PC-9 (cell line): ENCODE data around the gene SIX4.

Source experiments
- CTCF ChIP-seq: fragments of 200-600 bp; sonication (generic); conservative IDR thresholded peaks from 2 replicates; pipeline ENCODE4 v1.6.1; 2017; ENCODE audit warnings: mixed run types, antibody characterized with exemption, mild to moderate bottlenecking, moderate library complexity
- EZH2 ChIP-seq: fragments of 200-600 bp; sonication (generic); IDR thresholded peaks from 2 replicates; pipeline ENCODE4 v1.8.0; 2017; ENCODE audit warnings: antibody characterized with exemption, low read depth

GRCh38 chr14:60684203-60684602 lies 39.9 kb downstream of the SIX4 start:
- TF ChIP-seq CTCF = no peak
- TF ChIP-seq EZH2 = no peak
